Measurements from ENCODE around the gene IFIT2.
A peak's percentile ranks its signal among the peaks of the same experiment; 100 is the strongest.
"Not testable (repeated sequence)": the region's sequence is repeated elsewhere in the genome, so short reads cannot be mapped to it uniquely, and the experiment has no call there.

The IFIT2 gene

DNA sequence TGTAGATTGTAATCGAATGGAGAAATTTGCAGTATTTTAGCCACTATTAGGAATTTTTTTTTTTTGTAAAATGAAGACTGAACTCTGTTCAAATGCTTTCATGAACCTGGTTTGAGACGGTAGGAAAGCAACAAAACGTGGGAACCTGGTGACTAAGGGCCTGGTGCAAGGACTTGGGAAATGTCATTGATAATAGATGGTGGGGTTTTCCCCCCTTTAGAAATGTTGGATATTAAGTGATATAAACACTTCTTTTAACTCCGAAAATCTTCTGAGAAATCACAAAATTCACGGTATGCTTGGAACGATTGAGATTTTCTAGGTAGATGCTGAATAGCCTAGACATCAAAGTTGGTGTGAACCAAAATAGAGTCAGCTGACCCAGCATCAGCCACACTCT lies 6.4 kb downstream of the IFIT2 start:
- no peaks in the 10 kb centered on the region for H3K36me3 ChIP-seq (ENCODE audit: control insufficient read depth, insufficient read depth, low read length)
- H3K4me3 ChIP-seq (ENCODE audit: extremely low read depth, insufficient read depth, low read length, poor library complexity, severe bottlenecking) = no peak overlapping the region
- no peaks in the 10 kb centered on the region for H3K9me3 ChIP-seq (ENCODE audit: control insufficient read depth, low read length)
- no peaks in the 10 kb centered on the region for H3K4me1 ChIP-seq (ENCODE audit: control insufficient read depth, insufficient read depth, low read length, poor library complexity, severe bottlenecking)
- no peak overlapping the region for H3K27ac ChIP-seq (ENCODE audit: low read depth, low read length, severe bottlenecking)
- WGBS, 2 experiments (ENCODE audit: insufficient coverage in 2 of 2) = 88 to 89% methylated on average over 4 of the region's 6 CpGs

DNA sequence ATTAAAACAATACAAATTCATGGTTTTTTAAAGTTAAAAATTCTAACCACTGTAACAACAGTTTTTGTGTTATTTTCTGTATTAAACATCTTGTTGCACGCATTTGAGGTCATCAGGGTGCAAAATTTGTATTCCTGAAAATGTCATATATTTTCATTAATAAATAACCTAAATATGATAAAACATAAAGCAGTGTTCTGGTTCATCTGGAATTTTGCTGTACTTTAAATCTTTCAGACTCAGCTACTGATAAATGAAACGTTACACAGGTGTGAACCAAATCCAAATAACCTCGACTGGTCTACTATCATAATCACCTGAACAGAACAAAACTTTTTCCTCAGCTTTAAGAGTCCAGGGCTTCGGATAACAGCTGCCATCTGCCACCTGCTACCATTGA lies 6.9 kb downstream of the IFIT2 start:
- Histone ChIP-seq H3K4me1 (ENCODE audit: control insufficient read depth, insufficient read depth, low read length, poor library complexity, severe bottlenecking) (no peaks in the 10 kb centered on the region), H3K9me3 (ENCODE audit: control insufficient read depth, low read length) (no peaks in the 10 kb centered on the region), H3K4me3 (ENCODE audit: extremely low read depth, insufficient read depth, low read length, poor library complexity, severe bottlenecking) (no peak overlapping the region), H3K27ac (ENCODE audit: low read depth, low read length, severe bottlenecking) (no peak overlapping the region), H3K36me3 (ENCODE audit: control insufficient read depth, insufficient read depth, low read length) (no peaks in the 10 kb centered on the region)
- 96 to 100% methylated on average over 2 to 3 of the region's 4 CpGs for WGBS, 2 experiments (ENCODE audit: insufficient coverage in 2 of 2)

DNA sequence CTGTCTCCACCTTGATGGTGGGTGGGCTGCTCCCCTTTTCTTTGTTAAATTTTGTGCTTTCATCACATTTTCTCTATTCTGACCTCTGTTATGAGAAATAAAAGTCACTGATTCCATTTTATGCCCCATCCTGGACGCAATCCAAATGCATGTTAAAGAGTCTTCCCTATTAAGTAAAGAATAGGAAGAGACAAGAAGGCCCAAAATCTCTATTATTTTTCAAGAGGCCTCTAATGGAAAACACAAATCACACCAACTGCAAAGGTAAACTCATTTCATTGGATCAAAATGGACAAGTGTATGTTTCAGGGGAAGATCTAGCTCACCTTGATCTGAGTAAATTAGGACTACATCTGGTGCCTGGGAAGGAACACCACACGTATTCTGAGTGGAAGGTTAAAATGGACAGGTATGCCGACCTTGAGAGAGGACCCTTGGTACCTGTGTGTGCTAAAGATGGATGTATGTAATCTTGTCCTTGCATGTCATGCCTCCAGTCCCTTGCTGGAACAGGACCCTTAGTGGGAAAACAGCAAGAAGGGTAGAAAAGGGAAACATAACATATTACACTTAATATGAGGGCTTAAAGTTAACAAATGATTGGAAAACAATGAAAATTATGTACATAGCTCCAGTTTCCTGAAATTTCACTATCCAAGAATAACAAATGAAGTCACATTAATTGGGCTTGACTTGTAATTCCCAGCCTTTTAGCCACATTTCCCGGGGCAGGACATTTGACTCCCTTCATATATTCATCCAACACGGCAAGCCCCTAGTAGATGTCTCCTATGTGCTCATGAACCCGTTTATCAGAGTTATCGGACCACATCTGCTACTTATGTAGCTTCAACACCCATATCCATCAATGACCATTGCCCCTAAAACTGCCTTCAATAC lies 7.6 kb downstream of the IFIT2 start:
- WGBS, 2 experiments (ENCODE audit: insufficient coverage in 2 of 2) = 90 to 94% methylated on average over 5 to 6 of the region's 7 CpGs
- H3K27ac ChIP-seq (ENCODE audit: low read depth, low read length, severe bottlenecking) = no peak overlapping the region
- no peaks in the 10 kb centered on the region for H3K9me3 ChIP-seq (ENCODE audit: control insufficient read depth, low read length)
- H3K4me1 ChIP-seq (ENCODE audit: control insufficient read depth, insufficient read depth, low read length, poor library complexity, severe bottlenecking) = no peaks in the 10 kb centered on the region
- H3K4me3 ChIP-seq (ENCODE audit: extremely low read depth, insufficient read depth, low read length, poor library complexity, severe bottlenecking) = no peak overlapping the region
- no peaks in the 10 kb centered on the region for H3K36me3 ChIP-seq (ENCODE audit: control insufficient read depth, insufficient read depth, low read length)

DNA sequence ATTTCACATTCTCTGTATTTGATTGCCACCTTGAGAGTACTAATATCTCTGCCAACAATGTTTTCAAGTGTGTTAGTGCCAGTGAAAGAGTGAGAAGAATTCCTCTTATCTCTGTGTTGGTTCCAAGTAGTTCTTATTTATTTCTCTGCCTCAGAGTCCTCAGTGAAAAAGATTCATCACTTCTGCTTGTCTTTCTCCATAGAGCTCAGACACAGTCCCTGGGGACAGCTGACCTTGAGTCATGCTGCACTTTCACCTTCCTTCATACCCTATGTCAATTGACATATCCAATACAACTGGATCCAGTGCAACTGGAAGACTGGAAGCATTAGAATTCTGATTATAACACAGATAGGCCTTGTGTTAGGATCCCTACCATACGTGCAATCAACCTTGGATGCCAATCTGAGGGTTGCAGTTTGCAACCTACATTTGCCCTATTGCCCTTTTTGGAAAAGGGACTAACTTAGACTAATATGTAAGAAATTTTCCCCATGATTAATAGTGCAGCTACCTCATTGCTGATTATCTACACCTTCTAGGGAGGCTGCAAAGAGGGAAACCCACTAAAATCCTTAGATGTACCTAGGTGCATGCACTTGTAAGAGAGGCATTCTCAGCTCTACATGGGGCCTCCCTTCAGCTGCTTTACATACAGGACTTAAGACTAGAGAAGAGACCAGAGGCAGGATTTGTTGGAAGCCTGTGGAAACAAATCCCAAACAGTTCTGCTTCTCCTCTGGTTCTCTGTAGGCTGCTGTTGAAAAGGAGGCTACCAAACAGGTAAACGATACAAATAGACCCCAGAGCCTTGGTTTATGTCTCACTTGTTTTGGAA lies 8.4 kb downstream of the IFIT2 start:
- 92% methylated on average over 2 of the region's 2 CpGs; no CpG with 5 or more reads in 1 of the 2 experiments for WGBS, 2 experiments (ENCODE audit: insufficient coverage in 2 of 2)
- Histone ChIP-seq H3K4me1 (ENCODE audit: control insufficient read depth, insufficient read depth, low read length, poor library complexity, severe bottlenecking) (no peaks in the 10 kb centered on the region), H3K36me3 (ENCODE audit: control insufficient read depth, insufficient read depth, low read length) (no peaks in the 10 kb centered on the region), H3K27ac (ENCODE audit: low read depth, low read length, severe bottlenecking) (no peak overlapping the region), H3K4me3 (ENCODE audit: extremely low read depth, insufficient read depth, low read length, poor library complexity, severe bottlenecking) (no peak overlapping the region), H3K9me3 (ENCODE audit: control insufficient read depth, low read length) (no peaks in the 10 kb centered on the region)

DNA sequence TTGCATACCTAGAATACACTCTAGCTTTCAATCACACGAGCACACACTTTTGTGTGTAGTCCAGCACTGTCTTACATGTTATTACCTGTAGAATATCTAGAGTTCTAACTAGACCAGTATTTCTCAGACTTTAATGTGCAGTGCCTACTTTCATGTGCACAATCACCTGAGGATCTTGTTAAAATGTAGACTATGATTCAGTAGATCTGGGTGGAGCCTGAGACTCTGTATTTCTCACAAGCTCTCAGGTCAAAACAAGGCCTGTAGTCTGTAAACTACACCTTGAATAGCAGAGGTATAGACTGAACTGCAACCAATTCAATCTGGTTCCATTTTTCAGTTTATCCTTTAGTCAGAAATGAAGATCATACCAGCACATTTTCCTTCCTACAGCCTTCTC lies 11.1 kb downstream of the IFIT2 start:
- no peaks in the 10 kb centered on the region for H3K9me3 ChIP-seq (ENCODE audit: control insufficient read depth, low read length)
- no peaks in the 10 kb centered on the region for H3K4me1 ChIP-seq (ENCODE audit: control insufficient read depth, insufficient read depth, low read length, poor library complexity, severe bottlenecking)
- no peaks in the 10 kb centered on the region for H3K36me3 ChIP-seq (ENCODE audit: control insufficient read depth, insufficient read depth, low read length)
- H3K4me3 ChIP-seq (ENCODE audit: extremely low read depth, insufficient read depth, low read length, poor library complexity, severe bottlenecking) = no peak overlapping the region
- no peak overlapping the region for H3K27ac ChIP-seq (ENCODE audit: low read depth, low read length, severe bottlenecking)
- WGBS, 2 experiments (ENCODE audit: insufficient coverage in 2 of 2) = 80% methylated on average over 1 of the region's 1 CpG; no CpG with 5 or more reads in 1 of the 2 experiments

DNA sequence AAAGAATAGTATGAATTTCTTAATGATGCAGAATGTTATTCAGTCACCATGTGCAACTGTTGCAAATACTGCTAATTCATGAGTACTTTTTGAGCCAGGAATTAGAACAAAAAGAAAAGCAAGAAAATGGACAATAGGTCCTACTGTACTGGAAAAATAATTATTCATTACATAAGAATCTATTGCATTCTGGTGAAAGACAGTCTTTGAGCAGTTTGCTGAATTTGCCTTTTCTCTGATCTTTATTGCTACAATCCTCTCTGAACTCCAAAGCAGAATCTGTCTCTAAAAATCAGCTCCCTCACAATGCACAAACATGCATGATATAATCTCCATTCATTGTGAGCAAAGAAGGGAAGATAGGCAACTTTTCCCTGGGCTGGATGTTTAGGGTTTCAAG lies 12.8 kb downstream of the IFIT2 start:
- H3K4me3 ChIP-seq (ENCODE audit: extremely low read depth, insufficient read depth, low read length, poor library complexity, severe bottlenecking) = no peak overlapping the region
- no peaks in the 10 kb centered on the region for H3K9me3 ChIP-seq (ENCODE audit: control insufficient read depth, low read length)
- H3K4me1 ChIP-seq (ENCODE audit: control insufficient read depth, insufficient read depth, low read length, poor library complexity, severe bottlenecking) = no peaks in the 10 kb centered on the region
- no peaks in the 10 kb centered on the region for H3K36me3 ChIP-seq (ENCODE audit: control insufficient read depth, insufficient read depth, low read length)
- H3K27ac ChIP-seq (ENCODE audit: low read depth, low read length, severe bottlenecking) = no peak overlapping the region

DNA sequence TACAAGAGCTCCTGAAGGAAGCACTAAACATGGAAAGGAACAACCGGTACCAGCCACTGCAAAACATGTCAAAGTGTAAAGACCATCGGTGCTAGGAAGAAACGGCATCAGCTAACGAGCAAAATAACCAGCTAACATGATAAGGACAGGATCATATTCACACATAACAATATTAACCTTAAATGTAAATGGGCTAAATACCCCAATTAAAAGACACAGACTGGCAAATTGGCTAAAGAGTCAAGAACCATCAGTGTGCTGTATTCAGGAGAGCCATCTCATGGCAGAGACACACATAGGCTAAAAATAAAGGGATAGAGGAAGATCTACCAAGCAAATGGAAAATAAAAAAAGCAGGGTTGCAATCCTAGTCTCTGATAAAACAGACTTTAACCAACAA lies 16.2 kb downstream of the IFIT2 start:
- H3K27ac ChIP-seq (ENCODE audit: low read depth, low read length, severe bottlenecking); H3K4me3 ChIP-seq (ENCODE audit: extremely low read depth, insufficient read depth, low read length, poor library complexity, severe bottlenecking); H3K4me1 ChIP-seq (ENCODE audit: control insufficient read depth, insufficient read depth, low read length, poor library complexity, severe bottlenecking); H3K9me3 ChIP-seq (ENCODE audit: control insufficient read depth, low read length); H3K36me3 ChIP-seq (ENCODE audit: control insufficient read depth, insufficient read depth, low read length): not testable (repeated sequence)
- 80% methylated on average over 1 to 2 of the region's 4 CpGs for WGBS, 2 experiments (ENCODE audit: insufficient coverage in 2 of 2)

DNA sequence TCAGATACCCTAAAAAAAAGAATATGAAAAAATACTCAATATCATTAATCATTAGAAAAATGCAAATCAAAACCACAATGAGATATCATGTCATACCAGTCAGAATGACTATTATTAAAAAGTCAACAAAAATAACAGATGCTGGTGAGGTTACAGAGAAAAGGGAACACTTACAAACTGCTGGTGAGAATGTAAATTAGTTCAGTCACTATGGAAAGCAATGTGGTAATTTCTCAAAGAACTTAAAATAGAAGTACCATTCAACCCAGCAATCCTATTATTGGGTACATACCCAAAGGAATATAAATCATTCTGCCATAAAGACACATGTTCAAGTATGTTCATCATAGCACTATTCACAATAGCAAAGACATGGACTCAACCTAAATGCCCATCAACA lies 23.2 kb downstream of the IFIT2 start:
- H3K27ac ChIP-seq (ENCODE audit: low read depth, low read length, severe bottlenecking); H3K36me3 ChIP-seq (ENCODE audit: control insufficient read depth, insufficient read depth, low read length); H3K9me3 ChIP-seq (ENCODE audit: control insufficient read depth, low read length); H3K4me3 ChIP-seq (ENCODE audit: extremely low read depth, insufficient read depth, low read length, poor library complexity, severe bottlenecking): not testable (repeated sequence)
- peaks cover 14% of the 10 kb centered on the region for H3K4me1 ChIP-seq (ENCODE audit: control insufficient read depth, insufficient read depth, low read length, poor library complexity, severe bottlenecking)

DNA sequence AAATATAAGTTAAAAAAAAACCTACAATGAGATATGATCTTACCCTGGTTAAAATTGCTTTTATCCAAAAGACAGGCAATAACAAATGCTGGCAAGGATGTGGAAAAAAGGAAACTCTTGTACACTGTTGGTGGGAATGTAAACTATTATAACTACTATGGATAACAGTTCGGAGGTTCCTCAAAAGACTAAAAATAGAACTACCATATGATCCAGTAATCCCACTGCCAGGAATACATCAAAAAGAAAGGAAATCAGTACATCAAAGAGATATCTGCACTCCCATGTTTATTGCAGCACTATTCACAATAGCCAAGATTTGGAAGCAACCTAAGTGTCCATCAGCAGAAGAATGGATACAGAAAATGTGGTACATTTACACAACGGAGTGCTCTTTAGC lies 24.0 kb downstream of the IFIT2 start:
- WGBS, 2 experiments (ENCODE audit: insufficient coverage in 2 of 2) = 100% methylated on average over 1 of the region's 2 CpGs
- H3K4me1 ChIP-seq (ENCODE audit: control insufficient read depth, insufficient read depth, low read length, poor library complexity, severe bottlenecking) = peaks cover 14% of the 10 kb centered on the region
- not testable (repeated sequence) for H3K4me3 ChIP-seq (ENCODE audit: extremely low read depth, insufficient read depth, low read length, poor library complexity, severe bottlenecking); H3K36me3 ChIP-seq (ENCODE audit: control insufficient read depth, insufficient read depth, low read length); H3K27ac ChIP-seq (ENCODE audit: low read depth, low read length, severe bottlenecking); H3K9me3 ChIP-seq (ENCODE audit: control insufficient read depth, low read length)

DNA sequence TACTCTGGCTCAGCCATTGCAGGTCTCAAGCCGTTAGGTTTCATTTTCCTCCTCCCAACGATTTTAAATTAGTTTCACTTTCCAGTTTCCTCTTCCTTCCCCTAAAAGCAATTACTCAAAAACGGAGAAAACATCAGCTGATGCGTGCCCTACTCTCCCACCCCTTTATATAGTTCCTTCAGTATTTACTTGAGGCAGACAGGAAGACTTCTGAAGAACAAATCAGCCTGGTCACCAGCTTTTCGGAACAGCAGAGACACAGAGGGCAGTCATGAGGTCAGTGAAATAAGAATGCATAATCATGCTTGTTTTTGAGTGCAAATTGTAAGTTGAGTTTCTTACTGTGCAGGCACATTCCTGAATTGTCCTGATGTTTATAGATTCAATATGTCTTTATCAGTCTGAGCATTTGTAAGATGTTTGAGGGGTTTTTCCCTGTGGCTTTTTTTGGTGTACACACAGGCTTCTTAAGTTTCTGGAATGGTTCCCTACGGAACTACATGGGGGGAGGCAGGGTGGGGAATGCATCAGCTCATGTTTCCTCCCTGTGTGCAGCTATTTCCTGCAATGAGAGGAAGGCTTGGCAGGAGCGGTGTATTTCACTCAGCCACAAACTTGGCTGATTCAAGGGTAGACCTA lies 26.1 kb downstream of the IFIT2 start, which contains the start of gene IFIT3:
Gene IFIT3 (plus strand): TSS at position 195 of the 639 bp plus-strand sequence. CDS start 77 bp downstream, at position 272.
- Histone ChIP-seq H3K27ac (ENCODE audit: low read depth, low read length, severe bottlenecking) (peak within 1 kb of the TSS; percentile 93), H3K9me3 (ENCODE audit: control insufficient read depth, low read length) (no peaks in the 10 kb centered on the region), H3K4me3 (ENCODE audit: extremely low read depth, insufficient read depth, low read length, poor library complexity, severe bottlenecking) (no peak within 1 kb of the TSS), H3K36me3 (ENCODE audit: control insufficient read depth, insufficient read depth, low read length) (no peaks in the 10 kb centered on the region), H3K4me1 (ENCODE audit: control insufficient read depth, insufficient read depth, low read length, poor library complexity, severe bottlenecking) (peaks cover 17% of the 10 kb centered on the region)
- WGBS, 2 experiments (ENCODE audit: insufficient coverage in 2 of 2) = 49 to 57% methylated on average over 5 to 6 of the region's 7 CpGs
